ENCODE results near the gene HSD17B13.

Gene HSD17B13

DNA sequence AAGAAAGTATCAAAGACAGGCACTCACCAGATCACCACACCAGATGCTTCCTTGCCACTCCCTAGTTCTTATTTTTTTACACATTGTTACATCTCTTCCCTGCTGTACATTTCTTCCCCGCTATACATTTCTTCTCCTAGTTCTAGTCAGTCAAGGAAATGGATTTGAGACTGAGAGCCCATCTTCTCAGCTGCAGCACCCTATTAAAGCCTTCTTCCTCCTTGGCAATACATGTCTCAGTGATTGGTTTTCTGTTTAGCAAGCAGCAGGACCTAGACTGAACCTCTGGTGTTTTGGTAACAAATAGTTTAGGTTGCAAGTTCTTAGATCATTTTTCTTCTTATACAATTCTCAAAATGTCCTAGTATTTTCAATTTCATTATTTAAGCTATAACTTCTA, 66.9 kb downstream of the HSD17B13 start:
- no peak overlapping the region for H3K4me3 ChIP-seq (ENCODE audit: control insufficient read depth, low read depth, low read length)
- DNase-seq (ENCODE audit: low read depth), result no peak
- TF ChIP-seq, protein P1, sequence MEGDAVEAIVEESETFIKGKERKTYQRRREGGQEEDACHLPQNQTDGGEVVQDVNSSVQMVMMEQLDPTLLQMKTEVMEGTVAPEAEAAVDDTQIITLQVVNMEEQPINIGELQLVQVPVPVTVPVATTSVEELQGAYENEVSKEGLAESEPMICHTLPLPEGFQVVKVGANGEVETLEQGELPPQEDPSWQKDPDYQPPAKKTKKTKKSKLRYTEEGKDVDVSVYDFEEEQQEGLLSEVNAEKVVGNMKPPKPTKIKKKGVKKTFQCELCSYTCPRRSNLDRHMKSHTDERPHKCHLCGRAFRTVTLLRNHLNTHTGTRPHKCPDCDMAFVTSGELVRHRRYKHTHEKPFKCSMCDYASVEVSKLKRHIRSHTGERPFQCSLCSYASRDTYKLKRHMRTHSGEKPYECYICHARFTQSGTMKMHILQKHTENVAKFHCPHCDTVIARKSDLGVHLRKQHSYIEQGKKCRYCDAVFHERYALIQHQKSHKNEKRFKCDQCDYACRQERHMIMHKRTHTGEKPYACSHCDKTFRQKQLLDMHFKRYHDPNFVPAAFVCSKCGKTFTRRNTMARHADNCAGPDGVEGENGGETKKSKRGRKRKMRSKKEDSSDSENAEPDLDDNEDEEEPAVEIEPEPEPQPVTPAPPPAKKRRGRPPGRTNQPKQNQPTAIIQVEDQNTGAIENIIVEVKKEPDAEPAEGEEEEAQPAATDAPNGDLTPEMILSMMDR (IDR thresholded peaks at IDR 0.05; ENCODE audit: control insufficient read depth, insufficient read depth, low read depth, low read length, missing control alignments), result no peak

Data from AG09309 (cell line).